ENCODE measurements around the gene LYSMD3.

The LYSMD3 gene

DNA sequence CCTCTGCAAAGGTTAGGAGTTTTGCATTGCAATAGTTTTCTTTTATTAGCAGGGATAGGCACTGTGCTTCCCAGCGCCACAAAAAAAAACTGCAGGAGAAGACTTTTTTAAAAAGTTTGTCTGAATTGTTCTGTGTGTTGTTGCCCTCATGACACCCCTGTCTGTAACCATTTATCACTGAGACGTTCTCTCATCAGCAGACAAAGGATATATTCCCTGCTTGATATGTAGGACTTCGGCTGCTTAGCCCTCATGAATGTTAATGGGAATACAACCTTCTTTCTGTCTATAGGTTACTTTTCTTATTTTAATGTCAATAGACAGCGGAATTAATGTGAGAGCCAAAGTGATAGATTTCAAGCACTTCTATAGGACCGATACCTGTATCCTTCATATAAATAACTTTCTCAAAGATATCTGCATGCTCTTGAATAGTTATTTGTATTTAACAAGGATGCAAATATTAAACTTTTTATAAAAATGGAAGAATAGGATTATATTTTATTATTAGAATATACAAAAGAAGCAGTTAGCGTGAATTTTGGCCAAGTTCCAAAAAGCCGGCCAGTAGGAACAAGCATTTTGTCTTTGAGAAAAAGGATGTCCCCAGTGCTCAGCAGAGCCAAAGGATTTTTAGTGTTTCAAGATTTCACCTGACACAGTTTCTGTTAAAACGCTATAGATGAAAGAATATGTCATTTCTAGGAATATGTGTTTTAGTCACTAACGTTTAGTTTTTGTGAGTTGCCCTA is 1.5 kb upstream of the LYSMD3 start:
- TF ChIP-seq, protein P1, sequence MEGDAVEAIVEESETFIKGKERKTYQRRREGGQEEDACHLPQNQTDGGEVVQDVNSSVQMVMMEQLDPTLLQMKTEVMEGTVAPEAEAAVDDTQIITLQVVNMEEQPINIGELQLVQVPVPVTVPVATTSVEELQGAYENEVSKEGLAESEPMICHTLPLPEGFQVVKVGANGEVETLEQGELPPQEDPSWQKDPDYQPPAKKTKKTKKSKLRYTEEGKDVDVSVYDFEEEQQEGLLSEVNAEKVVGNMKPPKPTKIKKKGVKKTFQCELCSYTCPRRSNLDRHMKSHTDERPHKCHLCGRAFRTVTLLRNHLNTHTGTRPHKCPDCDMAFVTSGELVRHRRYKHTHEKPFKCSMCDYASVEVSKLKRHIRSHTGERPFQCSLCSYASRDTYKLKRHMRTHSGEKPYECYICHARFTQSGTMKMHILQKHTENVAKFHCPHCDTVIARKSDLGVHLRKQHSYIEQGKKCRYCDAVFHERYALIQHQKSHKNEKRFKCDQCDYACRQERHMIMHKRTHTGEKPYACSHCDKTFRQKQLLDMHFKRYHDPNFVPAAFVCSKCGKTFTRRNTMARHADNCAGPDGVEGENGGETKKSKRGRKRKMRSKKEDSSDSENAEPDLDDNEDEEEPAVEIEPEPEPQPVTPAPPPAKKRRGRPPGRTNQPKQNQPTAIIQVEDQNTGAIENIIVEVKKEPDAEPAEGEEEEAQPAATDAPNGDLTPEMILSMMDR (IDR thresholded peaks at IDR 0.05; ENCODE audit: low read depth, low read length) = no peak
- no peak overlapping the region for H3K4me3 ChIP-seq (ENCODE audit: low read depth, low read length)

DNA sequence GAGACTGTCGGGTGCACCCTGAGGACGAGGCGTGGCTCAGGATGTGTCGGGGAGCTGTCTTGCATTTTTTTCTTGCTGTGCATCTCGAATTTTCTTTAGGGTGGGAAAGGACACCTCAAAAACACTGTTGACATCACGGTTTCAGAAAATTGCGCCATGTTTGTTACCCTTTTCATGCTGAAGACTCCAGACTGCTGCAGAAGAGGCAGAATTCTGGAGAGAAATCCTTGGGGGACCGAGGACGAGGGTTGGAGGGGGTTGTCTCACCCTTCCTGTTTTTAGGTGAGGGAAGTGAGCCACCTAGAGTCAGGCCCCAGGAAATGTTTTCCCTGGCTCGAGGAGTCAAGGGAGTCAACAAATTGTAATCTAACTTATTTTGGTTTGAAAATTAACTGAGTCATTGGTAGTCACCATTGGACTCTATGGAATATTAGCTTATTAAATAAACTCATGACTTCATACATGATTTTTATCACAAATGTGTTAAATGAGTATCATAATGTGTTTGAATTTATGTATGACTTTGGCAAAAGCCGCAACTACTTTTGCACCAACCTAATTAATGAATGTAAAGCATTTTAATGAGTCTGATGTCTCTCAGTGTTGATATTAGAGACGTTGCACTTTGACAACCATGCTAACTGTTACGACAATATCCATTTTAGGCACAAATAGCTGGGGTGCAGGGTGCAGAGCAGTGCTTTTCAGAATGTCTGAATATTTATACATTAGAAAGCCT is 724 bp upstream of the LYSMD3 start:
- TF ChIP-seq, protein P1 (IDR thresholded peaks at IDR 0.05; ENCODE audit: low read depth, low read length) = peak; percentile 62
- H3K4me3 ChIP-seq (ENCODE audit: low read depth, low read length) = peak overlapping the region; percentile 100

DNA sequence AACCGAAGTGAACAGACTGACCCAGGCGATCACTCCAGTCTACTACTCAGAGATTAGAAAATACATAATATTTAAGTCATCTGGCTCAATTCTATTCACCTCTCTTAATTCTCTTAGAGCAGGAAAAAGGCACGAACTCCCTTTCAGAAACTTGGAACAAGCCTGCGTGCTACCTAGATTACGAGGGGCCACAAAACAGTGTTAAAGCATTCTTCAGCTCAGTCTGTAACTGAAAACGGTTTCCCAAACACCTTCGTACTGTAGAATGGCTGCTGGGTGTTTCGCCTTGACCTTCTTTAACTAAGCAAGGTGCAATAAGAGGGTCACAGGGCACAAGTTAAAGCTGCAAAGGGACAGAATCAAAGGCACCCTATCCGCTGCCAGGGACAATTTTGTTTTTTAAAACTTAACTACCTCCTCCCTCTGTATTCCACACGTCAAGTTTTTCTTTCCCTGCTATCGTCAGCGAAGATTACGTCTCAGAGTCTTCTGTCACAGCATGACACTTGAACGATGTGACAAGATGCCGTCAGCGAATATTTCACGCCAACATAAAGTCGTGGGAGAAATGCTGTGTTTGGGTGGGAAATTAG is 687 bp downstream of the LYSMD3 start:
- TF ChIP-seq, protein P1 (IDR thresholded peaks at IDR 0.05; ENCODE audit: low read depth, low read length) = no peak
- peak overlapping the region; percentile 100 for H3K4me3 ChIP-seq (ENCODE audit: low read depth, low read length)

GRCh38 chr5:90519081-90519480 is 10.3 kb downstream of the LYSMD3 start:
- TF ChIP-seq, protein P1 (IDR thresholded peaks at IDR 0.05; ENCODE audit: low read depth, low read length) = no peak
- H3K4me3 ChIP-seq (ENCODE audit: low read depth, low read length) = no peak overlapping the region

- TF ChIP-seq, protein P1 (IDR thresholded peaks at IDR 0.05; ENCODE audit: low read depth, low read length) = no peak
- H3K4me3 ChIP-seq (ENCODE audit: low read depth, low read length) = no peak overlapping the region
These were observed 10.7 kb downstream of the LYSMD3 start for GRCh38 chr5:90518661-90519060.

- TF ChIP-seq, protein P1 (IDR thresholded peaks at IDR 0.05; ENCODE audit: low read depth, low read length) = no peak
- H3K4me3 ChIP-seq (ENCODE audit: low read depth, low read length) = no peak overlapping the region
These were observed 14.9 kb downstream of the LYSMD3 start for GRCh38 chr5:90514520-90514919.

GRCh38 chr5:90510438-90510837 is 18.9 kb downstream of the LYSMD3 start:
- H3K4me3 ChIP-seq (ENCODE audit: low read depth, low read length) = no peak overlapping the region
- TF ChIP-seq, protein P1 (IDR thresholded peaks at IDR 0.05; ENCODE audit: low read depth, low read length) = no peak
